Stimulated activated CD4-positive, alpha-beta T cell treated with anti-CD3 and anti-CD28 coated beads, Interleukin-2, amount 100 ng/mL, for 4 hours (primary cell): ENCODE results near the gene TMSB15A.
"Not testable (repeated sequence)": the region's sequence is repeated elsewhere in the genome, so short reads cannot be mapped to it uniquely, and the experiment has no call there.

Source experiments
- DNase-seq: peaks from one replicate; pipeline ENCODE4 v3.0.0-alpha.2; 2020; ENCODE audit warnings: low read depth

TMSB15A gene

GRCh38 chrX:102515975-102516941 lies at the start of gene TMSB15A:
TMSB15A (minus strand) TSS chrX:102516739.
- peak; percentile 35 for DNase-seq

- no peak for DNase-seq
Observed at GRCh38 chrX:102560423-102561068, 44.0 kb upstream of the TMSB15A start.

- no peak for DNase-seq
Observed at GRCh38 chrX:102558607-102559006, 42.1 kb upstream of the TMSB15A start.

- DNase-seq: no peak
Observed at GRCh38 chrX:102548231-102548630, 31.7 kb upstream of the TMSB15A start.

DNA sequence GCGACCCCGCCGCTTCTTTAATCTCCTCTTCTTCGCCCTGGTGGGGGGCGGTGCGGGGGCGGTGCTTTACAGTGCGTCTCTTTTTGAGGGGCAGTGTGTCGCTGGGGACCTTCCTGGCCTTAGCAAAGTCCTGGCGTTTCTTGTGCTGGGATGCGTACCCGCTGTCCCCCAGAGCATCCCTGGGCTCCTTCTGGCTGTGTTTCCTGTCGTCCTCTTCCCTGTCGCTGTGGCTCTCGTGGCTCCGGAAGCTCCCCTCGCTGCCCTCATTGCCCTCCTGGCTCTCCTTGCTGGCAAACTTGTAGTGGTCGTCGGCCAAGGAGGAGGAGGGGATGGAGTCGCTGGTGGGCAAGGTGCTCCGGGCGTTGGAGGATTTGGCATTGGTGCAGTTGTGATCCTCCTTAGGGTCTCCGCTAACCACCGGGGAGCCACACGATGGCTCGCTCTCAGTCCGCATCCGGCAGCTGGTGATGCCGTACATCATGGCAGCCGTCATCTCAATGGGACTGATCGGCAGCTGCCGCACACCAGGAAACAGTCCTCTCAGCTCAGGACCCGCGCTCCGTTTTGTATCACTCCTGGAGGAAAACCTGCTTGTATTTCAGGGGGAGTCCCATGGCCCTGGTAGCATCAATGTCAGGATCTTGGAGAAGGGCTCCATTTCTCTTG lies 30.4 kb upstream of the TMSB15A start:
- DNase-seq: no peak

GRCh38 chrX:102546175-102546574 lies 29.6 kb upstream of the TMSB15A start:
- not testable (repeated sequence) for DNase-seq

GRCh38 chrX:102535958-102536357 lies 19.4 kb upstream of the TMSB15A start:
- DNase-seq: no peak

- DNase-seq: no peak
Observed at GRCh38 chrX:102517326-102517725, 787 bp upstream of the TMSB15A start.

GRCh38 chrX:102514536-102514935 lies 2.0 kb downstream of the TMSB15A start:
- no peak for DNase-seq

GRCh38 chrX:102498732-102499131 lies 17.8 kb downstream of the TMSB15A start:
- no peak for DNase-seq

DNA sequence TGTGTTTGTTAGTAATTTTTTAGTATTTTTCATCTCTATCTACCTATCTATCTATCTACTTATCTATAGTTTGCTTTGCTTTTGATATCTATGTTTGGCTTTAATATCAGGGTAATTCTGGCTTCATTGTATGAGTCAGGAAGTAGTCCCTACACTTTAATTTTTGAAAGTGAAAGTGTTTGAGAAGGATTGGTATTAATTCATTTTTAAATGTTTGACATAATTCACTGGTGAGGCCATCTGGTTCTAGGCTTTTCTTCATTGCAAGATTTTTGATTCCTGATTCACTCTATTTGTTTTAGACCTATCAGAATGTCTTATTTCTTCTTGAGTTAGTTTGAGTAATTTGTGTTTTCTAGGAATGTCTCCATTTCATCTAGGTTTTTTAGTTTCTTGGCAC lies 24.8 kb downstream of the TMSB15A start:
- no peak for DNase-seq

DNA sequence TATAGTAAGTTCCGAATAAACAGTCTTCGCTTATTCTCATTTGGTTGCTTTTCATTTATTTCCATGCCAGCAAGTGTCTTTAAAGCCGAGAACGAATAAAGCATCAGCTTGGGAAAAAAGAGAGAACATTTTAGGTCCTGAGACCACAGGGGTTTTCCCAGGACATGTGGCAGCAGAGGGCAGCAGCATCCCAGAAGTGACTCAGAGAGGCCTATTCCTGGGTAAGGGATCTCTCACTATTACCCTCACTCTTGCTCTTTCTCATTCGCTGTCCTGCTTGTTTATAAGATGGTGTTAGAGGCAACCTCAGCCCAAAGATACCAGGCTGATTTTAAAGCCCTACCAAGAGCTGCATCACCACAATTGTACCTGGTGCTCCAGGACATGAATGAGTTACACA lies 37.8 kb downstream of the TMSB15A start:
- not testable (repeated sequence) for DNase-seq

DNA sequence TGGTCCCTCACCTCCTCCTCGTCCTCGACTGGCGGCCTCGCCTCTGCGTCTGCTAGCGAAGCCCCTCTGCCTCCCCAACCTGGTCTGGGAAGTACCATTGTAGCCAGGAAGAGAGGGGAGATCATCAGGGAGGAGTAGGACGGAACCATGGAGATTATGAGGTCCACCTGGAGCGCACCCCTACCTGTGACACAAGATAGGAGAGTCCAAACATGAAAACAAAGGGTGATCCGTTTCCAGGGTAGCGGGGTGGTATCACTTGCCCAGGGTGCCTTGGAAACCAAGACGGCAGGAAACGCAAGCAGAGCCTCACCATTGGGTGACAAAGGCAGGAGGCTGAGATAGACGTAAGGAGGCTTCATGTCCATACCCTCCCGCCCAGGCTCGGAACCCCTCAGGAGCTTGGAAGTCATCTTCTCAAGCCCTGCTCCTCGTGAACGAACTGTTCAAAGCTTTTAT lies 44.7 kb downstream of the TMSB15A start, which contains the start of gene TCP11X2:
TSS of gene TCP11X2 (minus strand) at position 51 of the 459 bp plus-strand sequence.
- not testable (repeated sequence) for DNase-seq

GRCh38 chrX:102470215-102470614 lies 46.3 kb downstream of the TMSB15A start:
- not testable (repeated sequence) for DNase-seq
